Measurements from ENCODE around the gene DOCK3.

DNA sequence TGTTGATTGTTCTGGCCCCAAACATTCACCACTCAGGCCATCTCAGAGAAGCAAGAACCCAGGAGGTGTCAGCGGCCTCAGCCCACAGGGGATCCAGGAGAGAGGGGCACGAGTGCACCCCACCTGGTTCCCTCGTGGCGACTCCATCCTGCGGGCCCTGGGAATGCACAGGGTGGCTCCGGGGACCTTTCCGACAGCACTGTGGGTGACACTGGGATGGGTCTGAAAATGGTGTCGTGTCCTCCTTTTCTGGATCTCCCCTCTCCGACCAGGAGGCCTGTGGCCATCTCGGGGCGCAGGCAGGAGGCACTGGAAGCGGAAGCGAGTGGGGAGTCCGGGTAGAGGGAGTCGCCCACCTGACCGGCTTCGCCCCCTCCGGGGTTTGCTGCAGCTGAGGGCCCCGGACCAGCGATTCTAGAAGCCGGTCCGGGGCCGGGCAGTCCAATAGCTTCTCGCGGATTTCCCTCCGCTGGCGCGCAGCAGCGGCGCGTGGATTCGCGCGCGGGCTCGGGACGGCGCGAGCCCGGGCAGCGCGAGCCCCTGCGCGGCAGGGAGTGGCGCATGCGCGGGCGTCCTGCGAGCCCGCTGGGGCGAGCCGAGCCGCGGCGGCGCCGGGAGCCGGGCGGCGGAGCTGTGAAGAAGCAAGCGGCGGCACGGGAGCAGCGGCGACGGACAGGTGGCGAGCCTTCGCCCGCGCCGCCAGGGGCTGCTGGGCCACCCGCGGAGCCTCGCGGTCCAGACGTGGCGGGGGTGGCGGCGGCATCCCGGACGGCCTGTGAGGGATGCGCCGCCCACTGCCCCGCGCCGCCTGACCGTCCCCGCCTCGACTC is at the start of gene DOCK3:
- TF ChIP-seq POLR2A (IDR thresholded peaks at IDR 0.05) (no peak), EP300 (IDR thresholded peaks at IDR 0.05) (no peak), POLR2AphosphoS5 (IDR thresholded peaks at IDR 0.05) (no peak)
- TF ChIP-seq, protein P1, sequence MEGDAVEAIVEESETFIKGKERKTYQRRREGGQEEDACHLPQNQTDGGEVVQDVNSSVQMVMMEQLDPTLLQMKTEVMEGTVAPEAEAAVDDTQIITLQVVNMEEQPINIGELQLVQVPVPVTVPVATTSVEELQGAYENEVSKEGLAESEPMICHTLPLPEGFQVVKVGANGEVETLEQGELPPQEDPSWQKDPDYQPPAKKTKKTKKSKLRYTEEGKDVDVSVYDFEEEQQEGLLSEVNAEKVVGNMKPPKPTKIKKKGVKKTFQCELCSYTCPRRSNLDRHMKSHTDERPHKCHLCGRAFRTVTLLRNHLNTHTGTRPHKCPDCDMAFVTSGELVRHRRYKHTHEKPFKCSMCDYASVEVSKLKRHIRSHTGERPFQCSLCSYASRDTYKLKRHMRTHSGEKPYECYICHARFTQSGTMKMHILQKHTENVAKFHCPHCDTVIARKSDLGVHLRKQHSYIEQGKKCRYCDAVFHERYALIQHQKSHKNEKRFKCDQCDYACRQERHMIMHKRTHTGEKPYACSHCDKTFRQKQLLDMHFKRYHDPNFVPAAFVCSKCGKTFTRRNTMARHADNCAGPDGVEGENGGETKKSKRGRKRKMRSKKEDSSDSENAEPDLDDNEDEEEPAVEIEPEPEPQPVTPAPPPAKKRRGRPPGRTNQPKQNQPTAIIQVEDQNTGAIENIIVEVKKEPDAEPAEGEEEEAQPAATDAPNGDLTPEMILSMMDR (IDR thresholded peaks at IDR 0.05), result no peak
